ENCODE measurements around the gene TRPV5.

Gene TRPV5

DNA sequence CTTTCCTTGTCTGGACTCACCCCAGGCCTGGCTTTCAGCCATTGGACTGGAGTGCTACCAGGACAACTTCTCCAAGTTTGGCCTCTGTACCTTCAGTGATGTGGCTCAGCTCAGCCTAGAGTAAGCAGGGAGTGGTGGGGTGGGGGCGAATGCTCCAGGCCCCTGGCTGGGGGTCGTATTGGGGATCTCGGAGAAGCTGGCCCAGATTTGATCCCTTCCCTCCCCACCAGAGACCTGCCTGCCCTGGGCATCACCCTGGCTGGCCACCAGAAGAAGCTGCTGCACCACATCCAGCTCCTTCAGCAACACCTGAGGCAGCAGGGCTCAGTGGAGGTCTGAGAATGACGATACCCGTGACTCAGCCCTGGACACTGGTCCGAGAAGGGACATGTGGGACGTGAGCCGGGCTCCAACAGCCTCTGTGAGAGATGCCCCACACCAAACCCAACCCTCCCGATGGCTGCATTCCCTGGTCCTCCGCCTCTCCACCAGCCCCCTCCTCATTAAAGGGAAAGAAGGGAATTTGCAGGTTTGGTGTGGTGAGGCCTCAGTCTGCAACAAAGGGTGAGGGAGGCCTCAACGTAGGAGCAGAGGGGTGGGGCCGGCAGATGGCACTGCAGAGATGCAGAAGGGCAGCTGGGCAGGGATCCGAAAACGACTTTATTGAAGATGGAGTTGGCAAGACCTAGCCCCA, 62.8 kb downstream of the TRPV5 start:
- no peak for DNase-seq (ENCODE audit: low read depth in 2 of 2)
- no peak overlapping the region for H3K4me3 ChIP-seq (replicated peaks in 1 of 2; ENCODE audit: low read depth in 2 of 2, low read length in 2 of 2)
- TF ChIP-seq, protein P1, sequence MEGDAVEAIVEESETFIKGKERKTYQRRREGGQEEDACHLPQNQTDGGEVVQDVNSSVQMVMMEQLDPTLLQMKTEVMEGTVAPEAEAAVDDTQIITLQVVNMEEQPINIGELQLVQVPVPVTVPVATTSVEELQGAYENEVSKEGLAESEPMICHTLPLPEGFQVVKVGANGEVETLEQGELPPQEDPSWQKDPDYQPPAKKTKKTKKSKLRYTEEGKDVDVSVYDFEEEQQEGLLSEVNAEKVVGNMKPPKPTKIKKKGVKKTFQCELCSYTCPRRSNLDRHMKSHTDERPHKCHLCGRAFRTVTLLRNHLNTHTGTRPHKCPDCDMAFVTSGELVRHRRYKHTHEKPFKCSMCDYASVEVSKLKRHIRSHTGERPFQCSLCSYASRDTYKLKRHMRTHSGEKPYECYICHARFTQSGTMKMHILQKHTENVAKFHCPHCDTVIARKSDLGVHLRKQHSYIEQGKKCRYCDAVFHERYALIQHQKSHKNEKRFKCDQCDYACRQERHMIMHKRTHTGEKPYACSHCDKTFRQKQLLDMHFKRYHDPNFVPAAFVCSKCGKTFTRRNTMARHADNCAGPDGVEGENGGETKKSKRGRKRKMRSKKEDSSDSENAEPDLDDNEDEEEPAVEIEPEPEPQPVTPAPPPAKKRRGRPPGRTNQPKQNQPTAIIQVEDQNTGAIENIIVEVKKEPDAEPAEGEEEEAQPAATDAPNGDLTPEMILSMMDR (IDR thresholded peaks at IDR 0.05; ENCODE audit: low read depth, low read length) = no peak

DNA sequence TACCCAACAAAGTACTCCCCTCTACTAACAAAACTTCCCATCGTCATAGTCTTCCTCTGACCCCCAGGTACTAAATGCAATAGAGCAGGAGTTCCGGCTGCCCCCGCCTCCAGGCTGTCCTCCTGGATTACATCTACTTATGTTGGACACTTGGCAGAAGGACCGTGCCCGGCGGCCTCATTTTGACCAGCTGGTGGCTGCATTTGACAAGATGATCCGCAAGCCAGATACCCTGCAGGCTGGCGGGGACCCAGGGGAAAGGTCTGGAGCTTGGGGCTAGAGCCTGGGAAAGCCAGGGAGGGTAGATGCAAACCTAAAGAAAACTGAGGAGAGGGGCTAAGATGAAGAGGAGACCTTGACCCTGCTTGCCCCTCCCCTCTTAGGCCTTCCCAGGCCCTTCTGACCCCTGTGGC, 63.4 kb downstream of the TRPV5 start:
- TF ChIP-seq, protein P1 (IDR thresholded peaks at IDR 0.05; ENCODE audit: low read depth, low read length) = no peak
- no peak overlapping the region for H3K4me3 ChIP-seq (replicated peaks in 1 of 2; ENCODE audit: low read depth in 2 of 2, low read length in 2 of 2)
- no peak for DNase-seq (ENCODE audit: low read depth in 2 of 2)

DNA sequence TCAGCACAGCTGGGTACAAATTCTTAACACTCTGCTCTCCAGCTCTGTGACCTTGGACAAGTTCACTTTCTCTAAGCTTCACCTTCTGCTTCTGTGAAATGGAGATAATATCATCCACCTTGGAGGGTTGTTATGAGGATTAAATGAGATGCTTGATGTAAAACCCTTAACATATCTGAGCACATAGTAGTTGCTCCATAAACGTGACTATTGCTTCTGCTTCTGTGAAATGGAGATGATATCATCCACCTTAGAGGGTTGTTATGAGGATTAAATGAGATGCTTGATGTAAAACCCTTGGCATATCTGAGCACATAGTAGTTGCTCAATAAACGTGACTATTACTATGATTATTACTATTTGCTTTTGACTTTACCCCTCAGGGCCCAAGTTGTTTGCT, 64.1 kb downstream of the TRPV5 start:
- no peak for DNase-seq (ENCODE audit: low read depth in 2 of 2)
- TF ChIP-seq, protein P1 (IDR thresholded peaks at IDR 0.05; ENCODE audit: low read depth, low read length) = no peak
- no peak overlapping the region for H3K4me3 ChIP-seq (replicated peaks in 1 of 2; ENCODE audit: low read depth in 2 of 2, low read length in 2 of 2)

DNA sequence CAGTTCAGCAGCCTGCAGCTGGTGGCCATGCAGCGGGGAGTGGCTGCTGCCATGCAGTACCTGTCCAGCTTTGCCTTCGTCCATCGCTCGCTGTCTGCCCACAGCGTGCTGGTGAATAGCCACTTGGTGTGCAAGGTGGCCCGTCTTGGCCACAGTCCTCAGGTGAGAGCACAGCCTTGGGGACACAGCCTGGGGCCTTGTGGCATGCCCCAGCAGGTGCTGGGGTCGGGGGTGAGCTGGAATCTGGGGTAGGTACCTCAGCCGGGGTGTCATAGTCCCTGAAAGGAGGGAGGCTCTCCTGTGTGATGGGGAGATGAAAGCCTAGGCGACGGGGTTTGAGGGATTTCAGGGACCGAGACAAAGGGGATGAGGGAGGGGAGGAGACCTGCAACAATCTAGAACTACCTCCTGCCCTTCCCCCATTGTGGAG, 64.5 kb downstream of the TRPV5 start:
- H3K4me3 ChIP-seq (replicated peaks in 1 of 2; ENCODE audit: low read depth in 2 of 2, low read length in 2 of 2) = no peak overlapping the region
- TF ChIP-seq, protein P1 (IDR thresholded peaks at IDR 0.05; ENCODE audit: low read depth, low read length) = no peak
- DNase-seq (ENCODE audit: low read depth in 2 of 2) = no peak

DNA sequence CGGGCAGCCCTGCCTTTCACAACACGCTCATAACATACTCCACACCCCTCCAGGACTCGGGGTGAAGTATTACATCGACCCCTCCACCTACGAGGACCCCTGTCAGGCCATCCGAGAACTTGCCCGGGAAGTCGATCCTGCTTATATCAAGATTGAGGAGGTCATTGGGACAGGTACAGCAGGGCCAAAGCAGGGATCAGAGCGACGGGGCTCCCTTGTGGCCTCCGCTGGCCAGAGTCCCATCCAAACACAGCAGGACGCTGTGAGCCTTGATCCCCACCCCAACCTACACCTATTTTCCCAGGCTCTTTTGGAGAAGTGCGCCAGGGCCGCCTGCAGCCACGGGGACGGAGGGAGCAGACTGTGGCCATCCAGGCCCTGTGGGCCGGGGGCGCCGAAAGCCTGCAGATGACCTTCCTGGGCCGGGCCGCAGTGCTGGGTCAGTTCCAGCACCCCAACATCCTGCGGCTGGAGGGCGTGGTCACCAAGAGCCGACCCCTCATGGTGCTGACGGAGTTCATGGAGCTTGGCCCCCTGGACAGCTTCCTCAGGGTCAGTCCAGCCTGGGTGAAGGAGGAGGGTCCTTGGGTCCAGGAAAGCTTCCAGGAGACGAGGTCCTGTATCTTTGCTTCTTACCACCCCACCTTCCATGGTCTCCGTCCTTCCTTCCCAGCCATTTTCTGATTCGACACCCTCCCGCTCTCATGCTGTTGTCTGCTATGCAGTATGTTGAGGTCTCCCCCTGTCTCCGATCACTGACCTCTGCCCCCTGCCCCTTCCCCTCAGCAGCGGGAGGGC, 65.2 kb downstream of the TRPV5 start:
- TF ChIP-seq, protein P1 (IDR thresholded peaks at IDR 0.05; ENCODE audit: low read depth, low read length) = no peak
- DNase-seq (ENCODE audit: low read depth in 2 of 2) = no peak
- H3K4me3 ChIP-seq (replicated peaks in 1 of 2; ENCODE audit: low read depth in 2 of 2, low read length in 2 of 2) = no peak overlapping the region

DNA sequence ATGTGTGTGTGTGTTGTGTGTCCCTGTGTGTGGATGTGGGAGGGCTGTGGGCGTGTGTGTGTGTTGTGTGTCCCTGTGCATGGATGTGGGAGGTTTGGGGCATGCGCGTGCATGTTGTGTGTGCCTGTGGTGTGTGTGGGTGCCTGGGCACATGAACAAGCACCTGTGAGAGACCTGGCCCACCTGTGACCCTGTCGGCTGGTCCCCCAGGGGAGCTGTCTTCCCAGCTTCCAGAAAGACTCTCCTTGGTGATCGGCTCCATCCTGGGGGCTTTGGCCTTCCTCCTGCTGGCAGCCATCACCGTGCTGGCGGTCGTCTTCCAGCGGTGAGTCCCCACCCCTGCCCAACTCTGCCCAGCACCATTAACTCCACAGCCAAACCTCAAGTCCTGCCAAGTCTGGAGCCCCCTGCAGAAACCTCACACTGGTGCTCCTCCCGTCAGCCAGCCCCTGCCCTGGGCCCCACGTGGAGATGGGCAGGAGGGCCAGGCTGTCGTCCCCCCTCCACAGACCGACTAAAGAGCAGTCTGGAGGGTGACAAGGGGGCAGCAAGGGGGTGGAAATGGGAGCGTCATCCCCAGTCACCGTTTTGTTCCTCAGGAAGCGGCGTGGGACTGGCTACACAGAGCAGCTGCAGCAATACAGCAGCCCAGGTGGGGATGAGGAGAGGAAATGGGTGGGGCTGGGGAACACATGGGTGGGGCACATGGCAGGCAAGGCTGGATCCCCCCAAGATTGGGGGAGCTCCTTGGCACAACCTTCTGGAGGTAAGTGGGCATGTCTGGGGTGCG, 66.0 kb downstream of the TRPV5 start:
- no peak for DNase-seq (ENCODE audit: low read depth in 2 of 2)

More for the DNA sequence above, 66.0 kb downstream of the TRPV5 start:
- no peak overlapping the region for H3K4me3 ChIP-seq (replicated peaks in 1 of 2; ENCODE audit: low read depth in 2 of 2, low read length in 2 of 2)
- TF ChIP-seq, protein P1 (IDR thresholded peaks at IDR 0.05; ENCODE audit: low read depth, low read length) = no peak

All from cardiac fibroblast (primary cell).